Activated naive CD4-positive, alpha-beta T cell treated with anti-CD3 and anti-CD28 coated beads, Interleukin-2, amount 50 U/mL, for 16 hours (primary cell): ENCODE measurements around the gene CCDC178.
A peak's percentile ranks its signal among the peaks of the same experiment; 100 is the strongest.
"Not testable (repeated sequence)": the region's sequence is repeated elsewhere in the genome, so short reads cannot be mapped to it uniquely, and the experiment has no call there.

ENCODE experiments used
- DNase-seq: peaks from one replicate; pipeline ENCODE4 v3.0.0-alpha.2; 2020

Gene CCDC178

GRCh38 chr18:33350256-33350655 lies 90.3 kb downstream of the CCDC178 start:
- DNase-seq, result no peak

GRCh38 chr18:33339733-33340132 lies 100.8 kb downstream of the CCDC178 start:
- DNase-seq, result not testable (repeated sequence)

GRCh38 chr18:33334781-33335180 lies 105.7 kb downstream of the CCDC178 start:
- DNase-seq, result no peak

- DNase-seq, result no peak
These were observed 109.8 kb downstream of the CCDC178 start for GRCh38 chr18:33330711-33331110.

- no peak for DNase-seq
These were observed 113.5 kb downstream of the CCDC178 start for GRCh38 chr18:33326975-33327374.

GRCh38 chr18:33317640-33318039 lies 122.9 kb downstream of the CCDC178 start:
- DNase-seq, result no peak

- DNase-seq, result no peak
These were observed 124.4 kb downstream of the CCDC178 start for GRCh38 chr18:33316146-33316587.

GRCh38 chr18:33307520-33307919 lies 133.0 kb downstream of the CCDC178 start:
- no peak for DNase-seq

GRCh38 chr18:33304277-33304676 lies 136.2 kb downstream of the CCDC178 start:
- no peak for DNase-seq

- no peak for DNase-seq
These were observed 149.0 kb downstream of the CCDC178 start for GRCh38 chr18:33291539-33291938.

GRCh38 chr18:33288082-33288716 lies 152.3 kb downstream of the CCDC178 start:
- DNase-seq, result no peak

GRCh38 chr18:33282709-33283333 lies 157.7 kb downstream of the CCDC178 start:
- no peak for DNase-seq

- no peak for DNase-seq
These were observed 158.4 kb downstream of the CCDC178 start for GRCh38 chr18:33282142-33282541.

GRCh38 chr18:33277431-33277830 lies 163.1 kb downstream of the CCDC178 start:
- DNase-seq, result no peak

- DNase-seq, result no peak
These were observed 164.7 kb downstream of the CCDC178 start for GRCh38 chr18:33275843-33276242.

GRCh38 chr18:33270297-33270696 lies 170.2 kb downstream of the CCDC178 start:
- DNase-seq, result no peak

- DNase-seq, result no peak
These were observed 171.3 kb downstream of the CCDC178 start for GRCh38 chr18:33269223-33269622.

- DNase-seq, result no peak
These were observed 176.0 kb downstream of the CCDC178 start for GRCh38 chr18:33264566-33264965.

GRCh38 chr18:33239298-33239697 lies 201.2 kb downstream of the CCDC178 start:
- DNase-seq, result no peak

GRCh38 chr18:33232318-33232626 lies 208.2 kb downstream of the CCDC178 start:
- no peak for DNase-seq

GRCh38 chr18:33231474-33232317 lies 208.8 kb downstream of the CCDC178 start:
- peak; percentile 35 for DNase-seq

- DNase-seq, result no peak
These were observed 228.2 kb downstream of the CCDC178 start for GRCh38 chr18:33212363-33212762.

GRCh38 chr18:33210575-33211189 lies 229.8 kb downstream of the CCDC178 start:
- DNase-seq, result no peak

- DNase-seq, result no peak
These were observed 234.7 kb downstream of the CCDC178 start for GRCh38 chr18:33205777-33206176.
